ENCODE data around the gene PXMP2.

The PXMP2 gene

GRCh38 chr12:132739600-132740312, 52.4 kb downstream of the PXMP2 start:
- TF ChIP-seq CTCF (IDR thresholded peaks at IDR 0.05; ENCODE audit: insufficient read depth, missing control alignments) = no peak
- FAIRE-seq (no peak), DNase-seq (ENCODE audit: insufficient read length, low spot score) (no peak)

- DNase-seq (ENCODE audit: insufficient read length, low spot score) (no peak), FAIRE-seq (no peak)
- TF ChIP-seq CTCF (IDR thresholded peaks at IDR 0.05; ENCODE audit: insufficient read depth, missing control alignments) = no peak
Measured at GRCh38 chr12:132740313-132740646, 52.9 kb downstream of the PXMP2 start.

GRCh38 chr12:132740652-132741051, 53.3 kb downstream of the PXMP2 start:
- DNase-seq (ENCODE audit: insufficient read length, low spot score) (no peak), FAIRE-seq (no peak)
- TF ChIP-seq CTCF (IDR thresholded peaks at IDR 0.05; ENCODE audit: insufficient read depth, missing control alignments) = no peak

- no peak for DNase-seq (ENCODE audit: insufficient read length, low spot score)
- TF ChIP-seq CTCF (IDR thresholded peaks at IDR 0.05; ENCODE audit: insufficient read depth, missing control alignments) = no peak
- FAIRE-seq = no peak
Measured at GRCh38 chr12:132741620-132742019, 54.2 kb downstream of the PXMP2 start.

- FAIRE-seq = no peak
- no peak for DNase-seq (ENCODE audit: insufficient read length, low spot score)
- no peak for TF ChIP-seq CTCF (IDR thresholded peaks at IDR 0.05; ENCODE audit: insufficient read depth, missing control alignments)
Measured at GRCh38 chr12:132743831-132744230, 56.4 kb downstream of the PXMP2 start.

GRCh38 chr12:132746613-132747012, 59.2 kb downstream of the PXMP2 start:
- no peak for DNase-seq (ENCODE audit: insufficient read length, low spot score)
- no peak for TF ChIP-seq CTCF (IDR thresholded peaks at IDR 0.05; ENCODE audit: insufficient read depth, missing control alignments)
- no peak for FAIRE-seq

- DNase-seq (ENCODE audit: insufficient read length, low spot score) (no peak), FAIRE-seq (no peak)
- TF ChIP-seq CTCF (IDR thresholded peaks at IDR 0.05; ENCODE audit: insufficient read depth, missing control alignments) = no peak
Measured at GRCh38 chr12:132747395-132747794, 60.0 kb downstream of the PXMP2 start.

All from D721Med (cell line).